K562 (cell line): Measurements from ENCODE around the gene AP3B1. TPM values are rescaled to one million over a fixed set of nuclear protein-coding genes. Genes with fewer than 3 reads are reported as not detected.
A peak's percentile ranks its signal among the peaks of the same experiment; 100 is the strongest.
"Not testable (repeated sequence)": the region's sequence is repeated elsewhere in the genome, so short reads cannot be mapped to it uniquely, and the experiment has no call there.

Source experiments
- ATAC-seq: fragments of 200-7000 bp; cut with Tn5 transposase; 3 replicates; pipeline ENCODE4 v1.9.1; 2020; ENCODE audit warnings: moderate library complexity
- BruUV-seq: library from RNA; stranded (reverse); fragments of 400-500 nt; replicated peaks from 2 replicates; lab custom pipeline; 2021; lab: Mats Ljungman, UMichigan
- CTCF ChIA-PET: fragments of 300-600 bp; formaldehyde crosslinking; extraction: SDS; loops from one replicate; lab custom pipeline; 2021; ENCODE audit warnings: low intra/inter-chr PET ratio; lab: Yijun Ruan, JAX
- POLR2A ChIA-PET: fragments of 300-600, 350-650 bp; sonication (Branson Sonifier 250); formaldehyde crosslinking; extraction: SDS; loops from one replicate; lab custom pipeline; 2021; ENCODE audit warnings: antibody characterized with exemption, inconsistent platforms; lab: Yijun Ruan, JAX
- DNase-seq, 4 experiments: peaks; one replicate each; pipeline versions ENCODE4 v3.0.0 to v3.0.0-alpha.2; 2011 to 2018; ENCODE audit warnings: low spot score in 3 of 4, mixed read lengths in 3 of 4; ENCODE audit errors: extremely low read depth in 1 of 4
- FAIRE-seq: peaks from 2 replicates; lab custom pipeline; 2011; peaks lifted over from hg19 to GRCh38; lab: Jason Lieb, UNC
- H2AFZ ChIP-seq: 2 replicates; pipeline ENCODE4 v1.6.0; 2011; ENCODE audit warnings: low read depth, low read length, control low read depth, inconsistent platforms
- H3K27ac ChIP-seq: fragments of 200-600 bp; 3 replicates; pipeline ENCODE4 v1.8.0; 2011; ENCODE audit warnings: low read depth, mild to moderate bottlenecking, control low read depth, inconsistent platforms, low read length, moderate library complexity, mixed read lengths; ENCODE audit errors: extremely low read depth
- H3K27me3 ChIP-seq, 2 experiments: fragments of 300-600 bp in 1 of 2; 2 replicates in 1 of 2; 3 replicates in 1 of 2; pipeline versions ENCODE4 v1.6.0 to v1.8.0; 2011; ENCODE audit warnings: inconsistent platforms in 2 of 2, low read length in 2 of 2, mild to moderate bottlenecking in 1 of 2, mixed read lengths in 1 of 2, moderate library complexity in 1 of 2; ENCODE audit not compliant: control insufficient read depth in 2 of 2, insufficient read depth in 2 of 2
- H3K36me3 ChIP-seq: fragments of 300-600 bp; 3 replicates; pipeline ENCODE4 v1.8.0; 2011; ENCODE audit warnings: mild to moderate bottlenecking, low read length, inconsistent platforms; ENCODE audit not compliant: control insufficient read depth, insufficient read depth
- H3K4me1 ChIP-seq, 2 experiments: fragments of 200-600 bp in 1 of 2; replicated peaks in 1 of 2; 2 replicates in 1 of 2; 3 replicates in 1 of 2; pipeline versions ENCODE4 v1.5.1 to v1.8.0; 2011; ENCODE audit warnings: inconsistent platforms in 2 of 2, low read length in 2 of 2, mild to moderate bottlenecking in 1 of 2, mixed read lengths in 1 of 2, moderate library complexity in 1 of 2; ENCODE audit not compliant: control insufficient read depth in 2 of 2, insufficient read depth in 2 of 2
- H3K4me2 ChIP-seq: 2 replicates; pipeline ENCODE4 v1.6.1; 2011; ENCODE audit warnings: low read length, control low read depth, inconsistent platforms, mixed read lengths; ENCODE audit not compliant: insufficient read depth
- H3K4me3 ChIP-seq: fragments of 200-600 bp; sonication (generic), shearing (Covaris generic); 2 replicates; pipeline ENCODE4 v1.5.1; 2016; ENCODE audit warnings: control low read depth, inconsistent platforms
- H3K79me2 ChIP-seq: fragments of 200-600 bp; 3 replicates; pipeline ENCODE4 v1.8.0; 2011; ENCODE audit warnings: low read length, inconsistent platforms; ENCODE audit not compliant: control insufficient read depth, insufficient read depth
- H3K9ac ChIP-seq, 2 experiments: 2 replicates each; pipeline versions ENCODE4 v1.6.0 to v1.6.1; 2011; ENCODE audit warnings: low read depth in 2 of 2, low read length in 2 of 2, control low read depth in 1 of 2, inconsistent platforms in 1 of 2, mild to moderate bottlenecking in 1 of 2, mixed read lengths in 1 of 2; ENCODE audit not compliant: insufficient read depth in 1 of 2
- H3K9me1 ChIP-seq: one replicate; pipeline ENCODE4 v1.6.0; 2011; ENCODE audit warnings: inconsistent platforms, mild to moderate bottlenecking, low read length, moderate library complexity; ENCODE audit not compliant: control insufficient read depth, insufficient read depth
- H3K9me3 ChIP-seq: replicated peaks from 2 replicates; pipeline ENCODE4 v1.5.1; 2011; ENCODE audit warnings: low read depth, low read length, inconsistent platforms; ENCODE audit not compliant: control insufficient read depth, insufficient read depth
- H4K20me1 ChIP-seq: replicated peaks from 2 replicates; pipeline ENCODE4 v1.6.1; 2011; ENCODE audit warnings: low read length, inconsistent platforms, mixed read lengths; ENCODE audit not compliant: control insufficient read depth, insufficient read depth
- CBX3 ChIP-seq, 2 experiments: IDR thresholded peaks; 1 replicate in 1 of 2; 2 replicates in 1 of 2; pipeline ENCODE4 v1.6.1; 2012; ENCODE audit warnings: inconsistent platforms in 2 of 2, low read length in 2 of 2, borderline replicate concordance in 1 of 2, control low read depth in 1 of 2
- ETV1 ChIP-seq: fragments of 450-650 bp; conservative IDR thresholded peaks from 2 replicates; pipeline ENCODE4 v1.6.1; 2016; ENCODE audit warnings: missing genetic modification characterization, control low read depth, low read depth, missing compliant biosample characterization
- FIP1L1 ChIP-seq: fragments of 200-400 bp; formaldehyde crosslinking; IDR thresholded peaks from 2 replicates; pipeline ENCODE4 v1.6.1; 2018; ENCODE audit warnings: mild to moderate bottlenecking, low read depth, low read length; ENCODE audit not compliant: poor library complexity, severe bottlenecking
- FOXP4 ChIP-seq: sonication (generic); formaldehyde crosslinking; IDR thresholded peaks from 2 replicates; pipeline ENCODE4 v1.8.0; 2022; ENCODE audit warnings: mild to moderate bottlenecking, missing genetic modification reagents, borderline replicate concordance
- NFYB ChIP-seq: IDR thresholded peaks from 2 replicates; pipeline ENCODE4 v1.6.1; 2011; ENCODE audit warnings: mild to moderate bottlenecking, moderate library complexity; ENCODE audit not compliant: insufficient read length; ENCODE audit errors: extremely low read depth
- NR4A1 ChIP-seq, 2 experiments: fragments of 250-450 bp in 1 of 2; fragments of 450-650 bp in 1 of 2; sonication (Bioruptor Pico) in 1 of 2; IDR thresholded peaks; 2 replicates each; pipeline versions ENCODE4 v1.4.0 to v1.6.1; 2016 to 2020; ENCODE audit warnings: mild to moderate bottlenecking in 2 of 2, missing compliant biosample characterization in 1 of 2, missing genetic modification characterization in 1 of 2, moderate library complexity in 1 of 2
- NUFIP1 ChIP-seq: fragments of 450-650 bp; IDR thresholded peaks from 2 replicates; pipeline ENCODE4 v1.6.1; 2018; ENCODE audit not compliant: partially characterized antibody
- PURB ChIP-seq: sonication (generic); formaldehyde crosslinking; IDR thresholded peaks from 2 replicates; pipeline ENCODE4 v1.9.0; 2021; ENCODE audit warnings: low read depth, mild to moderate bottlenecking, missing genetic modification reagents
- RBM25 ChIP-seq: fragments of 200-400 bp; formaldehyde crosslinking; IDR thresholded peaks from 2 replicates; pipeline ENCODE4 v1.6.1; 2018; ENCODE audit warnings: low read length, low read depth, moderate library complexity; ENCODE audit not compliant: severe bottlenecking
- ZNF146 ChIP-seq: IDR thresholded peaks from one replicate; pipeline ENCODE4 v1.6.1; 2018; ENCODE audit warnings: missing compliant biosample characterization; ENCODE audit not compliant: unreplicated experiment
- ZNF184 ChIP-seq: sonication (generic); formaldehyde crosslinking; IDR thresholded peaks from 2 replicates; pipeline ENCODE4 v1.5.0; 2020; ENCODE audit warnings: missing genetic modification reagents
- ZNF253 ChIP-seq: fragments of 250-450 bp; sonication (Bioruptor Pico); conservative IDR thresholded peaks from 2 replicates; pipeline ENCODE4 v1.6.1; 2021; ENCODE audit warnings: mild to moderate bottlenecking
- WGBS: fragments of 100-300 bp; shearing (Covaris generic); methylation state at CpG from one replicate; pipeline ENCODE4 v1.1.6; 2016; ENCODE audit warnings: low coverage, mixed read lengths; ENCODE audit not compliant: insufficient coverage; ENCODE audit errors: missing lambda C conversion rate; 5-methylcytosine and 5-hydroxymethylcytosine counted together
- in situ Hi-C: fragments of 300-500 bp; cut with MboI; formaldehyde crosslinking; loops from 4 replicates; pipeline ENCODE4 v1.15.0; 2018; ENCODE audit warnings: inconsistent platforms, mixed read lengths
- intact Hi-C: fragments of 100-400 bp; cut with micrococcal nuclease; formaldehyde crosslinking; loops from 2 replicates; pipeline ENCODE4 v1.14.2; 2022
- polyA plus RNA-seq, 8 experiments: library from polyadenylated mRNA; depleted of rRNA in 4 of 8; stranded (reverse) in 5 of 8; unstranded in 3 of 8; fragments of >200 nt; fragmentation: Nextera tagmentation in 2 of 8; fragmentation: Illumina TruSeq in 1 of 8; extraction: Ambion mirVana in 2 of 8; extraction: Trizol in 1 of 8; gene quantifications; 2 replicates each; pipeline versions ENCODE4 v1.2.1 to v1.2.3, GENCODE V29; 2011 to 2014; ENCODE audit warnings: inconsistent platforms in 1 of 8, missing spikeins in 1 of 8
- total RNA-seq, 7 experiments: library from RNA; depleted of rRNA in 6 of 7; stranded (reverse); fragments of >200 nt in 6 of 7; fragmentation: Illumina TruSeq in 2 of 7; extraction: Trizol in 2 of 7; gene quantifications; 2 replicates each; pipeline versions ENCODE4 v1.2.1 to v1.2.3, GENCODE V29; 2011 to 2021; ENCODE audit warnings: low replicate concordance in 1 of 7

AP3B1 gene
- total and polyA plus RNA-seq, 9 of the 15 experiments (the other 6 are each of a cell fraction or from before 2014, with no cell fraction given) = 21.1 to 61.8 (median 42.2) TPM

GRCh38 chr5:78188681-78189080 is 105.8 kb downstream of the AP3B1 start:
- H3K4me1 ChIP-seq, intact Hi-C loops, H3K4me3 ChIP-seq, DNase-seq, ATAC-seq, H3K79me2 ChIP-seq, H4K20me1 ChIP-seq, FAIRE-seq, BruUV-seq, H3K36me3 ChIP-seq, in situ Hi-C loops, H3K27me3 ChIP-seq, H3K27ac ChIP-seq, H3K9me3 ChIP-seq, H3K9ac ChIP-seq, H2AFZ ChIP-seq, H3K4me2 ChIP-seq, H3K9me1 ChIP-seq, POLR2A ChIA-PET, CTCF ChIA-PET: not testable (repeated sequence)
- TF ChIP-seq RBM25 (peak; percentile 14), ZNF146 (peak; percentile 73)
- 85% methylated on average over 4 of the region's 4 CpGs for WGBS

- H3K27ac ChIP-seq = no peak overlapping the region
- H3K4me3 ChIP-seq = no peak overlapping the region
- no peak overlapping the region for H3K4me2 ChIP-seq
- no peaks in the 10 kb centered on the region for H3K9me1 ChIP-seq
- FAIRE-seq = no peak
- ChIA-PET CTCF (no interaction called here), POLR2A (no interaction called here)
- in situ Hi-C loops = no loop called here
- H3K27me3 ChIP-seq = no peaks in the 10 kb centered on the region
- no TSS peak for BruUV-seq
- no peak for DNase-seq
- no peaks in the 10 kb centered on the region for H4K20me1 ChIP-seq
- intact Hi-C loops = no loop called here
- ATAC-seq = no peak
- no peak overlapping the region for H3K9ac ChIP-seq
- H3K9me3 ChIP-seq = no peaks in the 10 kb centered on the region
- peaks cover 0 to 3% of the 10 kb centered on the region in 2 experiments; a peak in 1 of 5 replicates for H3K4me1 ChIP-seq
- H3K36me3 ChIP-seq = no peaks in the 10 kb centered on the region
- TF ChIP-seq PURB (CRISPR knock-in tag) (no peak), FOXP4 (CRISPR knock-in tag) (no peak), NFYB (no peak), FIP1L1 (no peak), NUFIP1 (no peak), ETV1 (tag) (no peak), NR4A1 (CRISPR knock-in tag; IDR thresholded peaks at IDR 0.05) (no peak), NR4A1 (tag; IDR thresholded peaks at IDR 0.05) (no peak), ZNF184 (no peak), CBX3 (IDR thresholded peaks at IDR 0.05; ENCODE audit: borderline replicate concordance in 1 of 2, low read length in 2 of 2) (no peak), ZNF253 (no peak)
- no peak overlapping the region for H2AFZ ChIP-seq
- no peaks in the 10 kb centered on the region for H3K79me2 ChIP-seq
These were observed 107.3 kb downstream of the AP3B1 start for GRCh38 chr5:78187172-78187571.
